Measurements from ENCODE around the gene IQSEC1. TPM values are rescaled to one million over a fixed set of nuclear protein-coding genes. Genes with fewer than 3 reads are reported as not detected.

The IQSEC1 gene
- total RNA-seq, 1 donor from 2014 or later = 32.6 TPM

DNA sequence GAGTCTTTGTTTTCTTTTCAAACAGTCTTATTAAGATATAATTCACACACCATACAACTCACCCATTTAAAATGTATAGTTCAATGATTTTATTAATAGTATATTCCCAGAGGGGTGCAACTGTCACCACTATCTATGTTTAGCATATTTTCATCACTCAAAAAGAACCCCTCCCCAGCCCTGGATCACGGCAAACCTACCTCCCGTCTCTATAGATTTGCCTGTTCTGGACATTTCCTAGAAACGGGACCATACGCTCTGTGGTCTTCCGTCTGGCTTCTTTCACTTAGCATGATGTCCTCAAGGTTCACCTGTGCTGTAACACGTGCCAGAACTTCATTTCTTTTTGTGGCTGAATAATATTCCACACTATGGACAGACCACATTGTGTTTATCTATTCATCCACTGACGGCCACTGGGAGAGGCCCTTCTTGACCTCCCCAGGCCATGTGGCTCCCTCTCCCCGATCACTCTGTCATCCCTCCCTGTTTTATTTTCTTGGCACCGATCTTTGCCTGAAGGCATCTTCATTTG, 56.4 kb downstream of the IQSEC1 start:
- no peak for DNase-seq (ENCODE audit: low read depth in 2 of 2)

DNA sequence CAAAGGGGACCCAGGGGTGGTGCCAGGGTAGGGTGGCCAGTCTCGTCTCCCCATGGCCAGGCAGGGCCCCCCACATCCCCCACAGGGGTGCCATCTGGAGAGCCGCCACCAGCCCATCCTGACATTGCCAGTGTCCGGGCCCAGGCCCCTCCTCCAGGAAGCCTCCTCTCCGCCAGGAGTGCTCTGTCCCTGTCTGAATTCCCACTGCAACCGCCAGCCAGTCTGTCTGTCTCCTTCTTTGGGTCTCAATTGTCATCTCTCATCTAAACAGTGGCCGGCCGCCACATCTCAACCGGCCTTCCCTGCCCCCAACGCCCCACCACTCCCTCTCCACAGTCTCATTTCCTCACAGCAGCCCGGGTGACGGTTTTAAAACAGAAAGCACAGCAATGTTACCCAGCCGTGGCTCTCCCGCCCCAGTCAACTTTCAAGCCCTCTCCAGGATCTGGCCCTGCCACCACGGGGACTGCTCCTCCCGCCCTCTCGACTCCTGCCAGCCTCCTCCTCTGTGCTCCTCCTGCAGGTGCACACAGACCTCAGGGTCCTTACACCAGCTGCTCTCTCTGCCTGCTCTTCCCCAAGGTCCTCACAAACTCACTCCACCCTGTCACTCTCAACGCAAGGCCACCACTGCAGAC, 57.0 kb downstream of the IQSEC1 start:
- DNase-seq (ENCODE audit: low read depth in 2 of 2) = no peak

DNA sequence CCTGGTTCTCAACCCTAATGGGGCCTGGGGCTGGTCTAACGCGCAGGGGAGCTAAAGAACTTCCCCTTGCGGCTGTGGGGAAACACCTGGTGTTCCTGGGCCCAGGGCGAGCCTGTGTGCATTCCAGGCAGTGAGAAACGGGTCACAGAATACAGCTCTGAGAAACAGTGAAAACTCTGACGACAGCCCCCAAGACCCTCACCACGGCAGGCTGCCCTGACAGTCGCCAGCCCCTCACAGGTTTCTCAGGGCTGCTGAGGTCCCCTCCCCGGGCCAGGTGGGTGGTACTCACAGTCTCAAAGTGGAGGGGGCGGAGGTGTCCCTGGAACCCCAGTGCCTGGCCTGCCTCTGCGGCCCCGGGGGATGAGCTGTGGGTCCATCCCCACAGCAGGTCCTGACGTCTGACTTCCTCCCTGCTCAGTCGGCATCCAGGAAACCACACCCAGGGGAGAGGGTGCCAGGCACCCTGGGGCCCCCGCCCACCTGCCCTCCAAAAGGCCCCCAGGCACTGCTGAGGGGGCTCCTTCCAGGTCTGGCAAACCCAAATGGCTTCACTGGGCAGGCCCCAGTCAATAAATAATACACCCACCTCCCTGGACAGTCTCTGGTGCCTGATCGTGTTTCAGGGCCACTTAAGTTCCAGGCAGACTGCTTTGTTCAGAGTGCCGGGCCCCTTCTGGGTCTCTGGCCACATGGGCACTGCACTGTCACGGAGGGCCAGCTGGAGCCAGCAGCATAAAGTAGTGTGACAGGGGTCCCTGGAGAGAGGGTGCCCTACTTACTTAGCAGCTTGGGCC, 57.7 kb downstream of the IQSEC1 start:
- DNase-seq (ENCODE audit: low read depth in 2 of 2) = no peak

DNA sequence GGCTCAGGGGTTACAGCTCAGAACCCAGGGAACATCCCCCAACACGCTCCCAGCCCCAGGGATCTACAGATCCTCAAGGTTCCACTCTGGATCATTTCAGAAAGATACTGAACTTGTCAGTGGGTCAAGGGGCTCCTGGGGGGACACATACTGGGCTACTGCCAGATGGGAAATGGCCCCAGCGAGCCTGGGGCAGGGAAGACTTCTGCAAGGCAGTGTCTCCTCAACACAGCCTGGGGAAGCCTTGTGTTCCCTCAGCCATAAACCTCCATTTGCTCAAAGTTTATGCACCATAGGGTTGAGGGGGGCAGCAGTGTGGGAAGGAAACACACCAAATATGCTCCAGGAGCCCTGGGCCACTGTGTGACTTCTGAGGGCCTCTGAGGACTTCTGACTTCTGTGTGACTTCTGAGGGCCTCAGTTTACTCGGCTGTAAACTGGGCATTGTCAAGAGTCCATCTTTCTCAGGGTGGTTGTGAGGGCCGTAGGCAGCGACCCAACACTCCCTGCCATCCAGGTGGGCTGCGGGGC, 58.4 kb downstream of the IQSEC1 start:
- no peak for DNase-seq (ENCODE audit: low read depth in 2 of 2)

DNA sequence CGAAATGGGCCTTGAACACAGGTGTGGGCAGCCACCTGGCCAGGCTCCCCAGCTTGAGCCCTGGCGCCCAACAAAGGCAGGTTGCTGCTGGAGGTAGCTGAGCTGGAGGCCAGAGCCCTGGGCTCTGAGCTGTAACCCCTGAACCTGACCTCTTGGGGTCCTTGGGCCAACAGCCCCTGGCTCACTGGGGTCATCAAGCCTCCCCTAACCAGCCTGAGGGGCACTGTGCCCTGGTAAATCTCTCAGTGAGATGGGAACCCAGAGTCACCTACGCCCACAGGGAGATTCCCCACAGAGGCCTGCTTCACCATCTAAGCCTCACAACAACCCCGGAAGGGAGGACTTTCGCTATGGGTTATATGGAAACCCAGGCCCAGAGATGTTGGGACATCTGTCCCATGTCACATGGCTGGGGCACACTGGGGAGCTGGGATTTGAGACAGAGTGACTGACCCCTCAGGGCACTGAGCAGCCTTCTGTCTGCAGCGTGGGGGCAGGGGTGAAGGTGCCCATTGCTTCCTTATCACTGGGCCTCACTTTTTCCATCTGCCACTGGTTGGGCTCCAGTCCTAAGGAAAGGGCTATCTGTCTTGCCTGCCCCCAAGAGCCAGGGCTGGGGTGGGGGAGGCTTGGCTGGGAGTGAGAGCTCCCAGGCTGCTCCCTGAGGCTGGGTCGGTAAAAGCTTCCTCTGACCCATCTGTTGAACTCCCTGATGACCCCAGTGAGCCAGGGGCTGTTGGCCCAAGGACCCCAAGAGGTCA, 59.1 kb downstream of the IQSEC1 start:
- no peak for DNase-seq (ENCODE audit: low read depth in 2 of 2)

DNA sequence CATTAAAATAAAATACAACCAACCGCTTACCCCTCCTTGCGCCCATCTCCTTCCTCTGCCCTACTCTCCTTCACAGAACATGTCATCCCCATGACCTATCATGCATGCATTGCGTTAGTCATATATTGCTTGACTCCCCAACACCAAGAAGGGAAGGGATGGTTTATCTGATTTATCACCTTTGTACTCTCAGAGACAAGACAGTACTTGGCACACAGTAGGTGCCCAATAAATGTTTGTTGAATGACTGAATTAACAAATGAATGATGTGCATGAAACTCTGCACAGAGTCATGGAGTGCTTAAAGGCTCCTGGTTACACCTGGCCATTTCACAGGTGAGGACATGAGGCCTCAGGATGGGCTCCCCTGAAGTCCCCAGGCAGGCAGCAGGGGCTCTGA, 59.7 kb downstream of the IQSEC1 start:
- no peak for DNase-seq (ENCODE audit: low read depth in 2 of 2)

DNA sequence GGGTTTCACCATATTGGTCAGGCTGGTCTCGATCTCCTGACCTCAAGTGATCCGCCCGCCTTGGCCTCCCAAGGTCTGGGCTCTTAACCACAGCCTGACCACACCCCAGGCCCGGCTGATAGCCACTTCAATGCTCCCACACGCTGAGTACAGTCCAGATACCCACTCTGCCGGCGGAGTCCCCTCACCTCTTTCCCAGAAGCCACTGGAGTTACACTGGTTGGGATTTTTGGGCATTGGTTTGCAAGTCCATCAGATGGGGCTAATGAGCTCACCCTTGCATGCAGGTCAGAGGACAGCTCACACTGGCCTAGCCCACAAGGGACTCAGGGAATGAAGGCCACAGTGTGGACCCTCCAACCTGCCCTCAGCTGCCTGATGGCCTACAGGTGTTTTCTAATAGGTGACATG, 60.1 kb downstream of the IQSEC1 start:
- no peak for DNase-seq (ENCODE audit: low read depth in 2 of 2)

DNA sequence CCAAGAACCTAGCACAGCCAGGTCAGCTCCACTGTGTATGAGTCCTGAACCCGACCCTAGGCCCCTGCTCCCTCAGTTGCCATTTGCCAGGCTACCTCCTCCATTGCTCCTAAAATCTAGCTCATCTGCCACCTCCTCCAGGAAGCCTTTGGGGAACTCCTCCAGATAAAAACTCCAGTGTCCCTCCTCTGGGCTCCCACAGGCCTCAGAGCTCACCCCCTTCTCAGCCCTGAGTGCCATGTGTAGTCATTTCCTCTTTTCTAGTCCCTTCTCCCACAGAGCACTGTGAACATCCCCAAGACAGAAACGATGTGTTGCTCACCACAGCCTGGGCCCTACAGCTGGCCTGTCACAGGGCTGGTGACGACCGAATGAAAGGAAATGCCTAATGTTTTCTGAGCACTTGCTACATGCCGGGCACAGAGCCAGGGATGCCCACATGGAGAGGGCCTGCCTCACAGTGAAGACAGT, 61.0 kb downstream of the IQSEC1 start:
- peak; percentile 58 to 63 for DNase-seq (ENCODE audit: low read depth in 2 of 2)

DNA sequence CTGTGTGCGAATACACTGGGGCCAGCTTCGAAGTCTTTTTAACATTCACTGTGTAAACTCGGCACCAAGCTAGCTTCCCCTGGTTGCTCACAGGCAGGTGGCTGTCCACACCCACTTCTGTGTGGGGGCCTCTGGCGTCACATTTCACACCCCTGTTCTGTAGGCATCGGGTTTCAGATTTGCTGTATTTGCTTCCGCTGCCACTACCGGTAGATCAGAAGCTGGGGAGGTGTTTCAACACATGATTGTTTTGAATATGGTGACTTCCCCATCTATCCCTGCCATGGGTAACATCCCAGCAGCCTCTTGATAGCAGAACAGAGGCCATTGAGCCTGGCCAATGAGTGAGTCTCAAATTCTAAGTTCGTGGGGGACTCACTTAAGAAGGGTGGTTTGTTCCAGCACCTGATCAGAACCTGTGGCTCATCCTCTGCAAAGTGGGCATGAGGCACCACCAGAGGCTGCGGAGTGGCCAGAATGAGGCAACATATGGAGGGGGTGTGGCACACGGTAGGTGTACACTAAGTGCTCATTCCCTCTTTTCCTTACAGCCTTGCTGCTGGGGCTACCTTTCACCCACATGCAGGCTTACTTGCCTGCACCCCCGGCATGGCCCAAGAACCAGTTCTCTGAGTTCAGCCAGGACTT, 61.5 kb downstream of the IQSEC1 start:
- no peak for DNase-seq (ENCODE audit: low read depth in 2 of 2)

DNA sequence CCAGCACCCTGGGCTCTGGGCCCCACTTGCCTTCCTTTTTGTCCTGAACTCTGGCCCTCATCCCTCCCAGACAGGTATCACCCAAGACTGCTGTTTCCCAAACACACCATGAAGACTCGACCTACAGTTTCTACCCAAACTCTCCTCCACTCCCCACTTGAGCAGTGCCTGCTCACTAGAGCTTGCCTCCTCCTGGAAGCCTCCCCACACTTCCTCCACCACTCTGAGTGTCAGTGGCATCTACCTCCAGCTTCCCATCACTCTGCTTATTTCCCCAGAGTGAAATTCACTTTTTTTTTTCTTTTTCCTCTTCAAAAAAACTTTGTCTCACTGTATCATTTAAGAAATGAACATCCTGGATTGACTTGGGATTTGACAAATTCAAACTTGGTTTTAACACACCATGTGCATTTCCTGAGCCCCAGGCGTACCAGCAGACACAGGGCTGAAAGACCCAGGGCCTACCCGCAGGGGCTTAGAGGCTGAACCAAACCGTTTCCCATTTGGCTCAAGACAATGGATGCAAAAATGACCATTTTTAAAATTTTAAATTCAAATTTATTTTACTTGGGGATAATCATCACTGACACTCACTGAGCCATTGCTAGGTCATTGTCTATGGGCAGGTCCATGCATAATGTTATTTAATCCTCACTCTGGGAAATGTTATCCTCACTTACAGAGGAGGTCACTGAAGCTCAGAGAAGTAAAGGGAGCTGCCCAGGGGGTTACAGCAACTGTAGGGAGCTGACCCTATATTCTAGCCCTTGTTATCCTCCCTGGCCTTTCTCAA, 62.3 kb downstream of the IQSEC1 start:
- DNase-seq (ENCODE audit: low read depth in 2 of 2) = no peak

DNA sequence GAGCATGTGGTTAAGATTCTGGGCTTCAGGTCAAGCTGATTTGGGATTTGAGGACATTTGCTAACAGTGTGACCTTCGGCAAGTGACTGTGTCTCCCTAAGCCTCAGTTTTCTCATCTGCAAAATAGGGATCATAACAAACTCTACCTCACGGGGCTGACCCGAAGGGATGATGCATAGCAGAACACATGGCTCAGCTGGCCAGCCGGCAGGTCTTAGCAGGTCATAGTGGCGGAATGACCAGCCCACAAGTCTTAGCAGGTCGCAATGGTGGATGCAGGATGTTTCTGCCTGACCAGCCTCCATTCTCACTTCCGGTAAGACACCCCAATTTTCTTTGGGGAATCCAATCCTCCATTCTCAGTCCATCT, 63.3 kb downstream of the IQSEC1 start:
- DNase-seq (ENCODE audit: low read depth in 2 of 2) = no peak

DNA sequence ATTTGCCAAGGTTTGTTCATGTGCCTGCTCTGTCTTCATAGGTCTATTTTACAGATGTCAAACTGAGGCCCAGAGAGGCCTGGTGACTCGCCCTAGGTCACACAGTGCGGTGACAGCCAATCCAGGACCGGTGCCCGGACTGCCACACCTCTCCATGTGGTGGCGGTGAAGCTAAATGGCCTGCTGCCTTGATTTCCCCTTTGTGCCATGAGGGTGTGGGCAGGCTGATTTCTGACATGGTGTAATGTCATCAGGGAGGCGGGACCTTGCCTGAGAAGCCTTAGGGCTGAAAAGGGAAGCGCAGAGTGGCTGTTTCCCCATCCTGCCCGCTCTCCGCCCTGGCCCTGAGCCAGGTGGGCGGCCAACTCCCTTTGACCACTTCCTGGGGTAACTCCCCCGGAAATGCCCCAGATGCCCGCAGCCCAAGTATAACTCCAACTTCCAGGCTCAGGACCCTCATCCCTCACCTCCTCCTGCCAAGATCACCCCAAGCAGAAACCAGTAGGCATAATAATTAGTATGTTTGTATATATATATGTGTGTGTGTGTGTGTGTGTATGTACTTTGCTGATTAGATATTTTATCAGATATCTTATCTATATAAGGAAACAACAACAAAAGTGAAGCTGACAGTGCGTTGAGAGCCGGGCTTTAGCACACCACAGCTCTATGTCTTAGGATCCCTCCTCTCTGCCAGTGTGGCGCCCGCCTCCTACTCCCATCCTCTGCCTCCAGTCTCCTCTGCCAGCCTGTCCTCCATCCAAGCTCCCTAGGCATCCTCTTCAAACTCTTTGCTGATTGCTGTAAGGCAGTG, 63.9 kb downstream of the IQSEC1 start:
- DNase-seq (ENCODE audit: low read depth in 2 of 2) = peak in 1 of 2 donors; percentile 45

DNA sequence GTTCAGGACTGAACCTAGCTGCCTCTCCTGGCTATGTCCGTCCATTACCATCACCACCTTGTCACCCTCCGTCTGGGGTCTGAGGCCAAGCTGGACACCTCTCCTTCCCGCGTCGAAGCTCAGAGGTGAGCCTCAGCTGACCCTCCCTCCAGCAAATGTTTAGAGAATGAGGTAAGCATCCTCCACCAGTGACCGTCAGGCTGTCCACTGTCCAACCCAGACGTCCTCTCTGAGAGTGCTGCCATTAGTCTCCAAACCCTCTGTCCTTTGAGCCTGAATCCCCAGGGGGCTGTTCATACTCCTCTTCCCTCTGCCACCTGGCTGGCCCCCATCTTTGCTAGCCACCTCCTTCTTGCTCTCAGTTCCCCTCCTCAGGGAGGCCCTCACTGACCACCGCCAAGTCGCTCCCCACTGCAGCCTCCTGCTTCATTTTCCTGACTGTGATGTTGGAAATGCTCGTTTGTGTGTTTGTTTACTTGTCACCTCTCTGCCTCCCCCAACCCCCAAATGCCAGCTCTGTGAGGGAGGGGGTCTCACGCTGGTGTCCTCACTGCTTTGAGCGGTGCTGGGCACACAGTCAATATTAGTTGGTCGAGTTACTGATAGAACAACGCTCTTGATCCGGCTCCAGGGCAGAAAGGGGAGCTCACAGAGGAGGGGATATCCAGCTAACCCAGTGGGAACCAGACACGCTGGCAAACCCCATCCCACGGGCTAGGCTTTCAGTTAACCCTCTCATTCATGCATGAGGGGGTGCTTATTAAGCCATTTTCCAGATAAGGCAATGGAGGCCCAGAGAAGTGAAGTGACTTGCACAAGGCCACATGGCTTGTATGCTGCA, 64.9 kb downstream of the IQSEC1 start:
- no peak for DNase-seq (ENCODE audit: low read depth in 2 of 2)

DNA sequence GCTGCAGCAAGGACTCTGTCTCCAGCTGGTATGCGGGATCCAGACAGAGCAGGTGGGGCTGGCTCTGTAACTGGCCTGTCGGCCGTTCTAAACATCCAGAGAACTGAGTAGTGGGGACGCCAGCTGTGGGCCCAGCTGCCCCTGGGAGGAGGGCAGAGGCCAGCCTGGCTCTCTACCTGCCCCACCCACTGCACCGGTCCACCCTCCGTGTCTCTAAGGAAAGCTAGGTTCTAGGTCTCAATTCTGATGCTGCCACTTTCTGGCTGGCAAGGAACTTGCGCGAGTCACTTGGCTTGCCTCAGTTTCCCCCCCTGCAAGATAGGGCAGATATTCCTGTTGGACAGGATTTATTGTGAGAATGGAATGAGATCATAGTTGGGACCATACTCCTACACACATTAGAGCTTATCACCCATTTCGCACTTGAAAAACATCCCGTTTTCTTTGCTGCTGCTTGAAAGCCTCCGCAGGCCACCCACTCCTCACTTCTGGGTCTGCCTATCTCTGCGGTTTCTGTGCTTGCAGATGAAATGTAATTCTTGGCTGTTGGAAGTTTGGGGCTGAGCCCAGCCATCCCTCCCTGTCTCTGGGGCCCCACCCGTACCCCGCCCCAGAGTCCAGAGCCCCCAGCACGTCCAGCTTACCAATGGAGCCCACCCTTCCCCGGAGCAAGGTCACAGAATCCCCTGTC, 65.8 kb downstream of the IQSEC1 start:
- no peak for DNase-seq (ENCODE audit: low read depth in 2 of 2)

DNA sequence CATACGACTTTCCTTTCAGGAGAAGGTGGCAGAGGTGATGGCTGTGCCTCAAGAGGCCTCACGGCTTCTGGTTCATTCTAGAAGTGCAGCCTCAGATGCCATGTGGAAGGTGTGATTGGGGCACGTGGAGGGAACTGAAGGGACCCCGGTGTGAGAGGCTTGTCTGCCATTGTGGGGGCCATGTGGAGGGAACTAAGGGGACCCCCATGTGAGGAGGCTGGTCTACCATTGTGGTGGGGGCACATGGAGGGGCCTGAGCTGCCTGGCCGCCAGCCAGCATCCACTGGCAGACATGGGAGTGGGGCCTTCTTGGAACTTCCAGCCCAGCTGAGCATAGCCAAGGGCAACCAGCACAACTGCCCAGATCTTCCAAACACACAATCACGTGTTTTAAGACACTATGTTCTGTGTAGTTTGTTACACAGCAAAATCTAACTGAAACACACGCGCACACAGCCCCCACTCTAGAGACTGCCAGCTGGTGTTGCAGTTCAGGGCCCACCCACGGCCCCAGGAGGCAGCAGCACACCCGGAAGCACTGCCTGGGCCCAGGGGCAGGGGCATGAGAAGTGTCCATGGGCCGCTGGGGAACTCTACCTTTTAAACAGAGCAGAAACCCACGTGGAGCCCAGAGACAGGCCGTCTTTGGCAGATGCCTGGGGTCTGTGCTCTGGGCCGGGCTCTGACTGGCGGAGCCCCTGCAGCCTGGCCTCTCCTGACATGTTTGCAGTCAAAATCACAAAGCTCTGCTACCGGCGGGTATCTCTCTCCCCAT, 66.8 kb downstream of the IQSEC1 start:
- no peak for DNase-seq (ENCODE audit: low read depth in 2 of 2)

DNA sequence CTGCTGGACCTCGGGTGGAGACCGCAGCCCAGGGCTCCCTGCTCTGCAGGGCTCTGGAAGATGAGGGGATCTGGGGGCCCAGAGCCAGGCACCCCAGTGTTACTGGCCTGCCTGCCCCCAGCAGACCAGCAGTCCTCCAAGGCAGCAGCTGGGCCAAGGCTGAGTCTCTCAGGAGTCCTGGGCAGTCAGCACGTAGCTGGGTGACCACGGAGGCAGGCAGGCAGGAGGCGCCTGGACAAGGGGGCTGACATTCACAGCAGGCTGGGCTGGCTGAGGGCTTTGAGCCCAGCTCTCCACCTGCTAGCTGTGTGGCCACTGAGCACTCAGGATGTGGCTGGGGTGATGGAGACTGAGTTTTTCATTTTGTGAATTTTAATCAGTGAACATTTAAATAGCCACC, 67.9 kb downstream of the IQSEC1 start:
- no peak for DNase-seq (ENCODE audit: low read depth in 2 of 2)

DNA sequence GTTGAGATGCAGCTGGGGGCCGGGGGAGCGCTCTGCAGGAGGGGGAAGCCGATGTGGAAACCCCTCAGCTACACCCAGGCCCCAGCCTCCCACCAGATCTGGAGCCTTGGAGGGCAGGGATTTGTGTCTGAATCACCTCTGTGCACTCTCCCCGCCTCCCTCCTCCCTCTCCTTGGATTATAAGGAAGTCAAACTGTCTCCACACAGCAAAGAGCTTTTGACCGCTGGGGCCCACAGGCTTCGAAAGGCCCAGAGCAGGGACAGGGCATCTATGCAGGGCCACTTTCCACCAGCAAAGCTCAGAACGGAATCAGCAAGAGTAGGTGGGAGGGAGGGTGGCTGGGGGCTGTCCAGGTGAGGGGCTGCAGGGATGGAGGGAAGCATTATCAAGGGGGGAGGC, 68.9 kb downstream of the IQSEC1 start:
- DNase-seq (ENCODE audit: low read depth in 2 of 2) = no peak

Data from dermis microvascular lymphatic vessel endothelial cell (primary cell).